HEK293 (cell line): ENCODE data around the gene CLCF1.

ENCODE experiments used
- CTCF ChIA-PET: fragments of 350-600 bp; formaldehyde crosslinking; extraction: SDS; loops from one replicate; lab custom pipeline; 2021; ENCODE audit warnings: antibody characterized with exemption; lab: Yijun Ruan, JAX
- POLR2A ChIA-PET: fragments of 300-600 bp; formaldehyde crosslinking; extraction: SDS; loops from one replicate; lab custom pipeline; 2020; ENCODE audit warnings: antibody characterized with exemption, inconsistent platforms; lab: Yijun Ruan, JAX
- H3K27ac ChIP-seq: fragments of 200-500 bp; sonication (Bioruptor generic); 2 replicates; pipeline ENCODE4 v1.5.1; 2014; ENCODE audit warnings: low read depth, low read length, control low read depth, inconsistent platforms; ENCODE audit errors: extremely low read depth
- H3K36me3 ChIP-seq, 2 experiments: fragments of 200-500 bp in 1 of 2; sonication (Bioruptor generic) in 1 of 2; 1 replicate in 1 of 2; 2 replicates in 1 of 2; pipeline ENCODE4 v1.5.1; 2014 to 2017; ENCODE audit warnings: inconsistent platforms in 2 of 2, low read length in 2 of 2; ENCODE audit not compliant: control insufficient read depth in 2 of 2, insufficient read depth in 1 of 2
- H3K4me1 ChIP-seq: fragments of 200-500 bp; sonication (Bioruptor generic); 2 replicates; pipeline ENCODE4 v1.5.1; 2014; ENCODE audit warnings: mild to moderate bottlenecking, low read length, inconsistent platforms; ENCODE audit not compliant: control insufficient read depth, insufficient read depth
- H3K4me3 ChIP-seq: 2 replicates; pipeline ENCODE4 v1.5.1; 2011; ENCODE audit warnings: low read depth, mild to moderate bottlenecking, control low read depth, low read length, moderate library complexity
- H3K9me3 ChIP-seq: fragments of 200-500 bp; sonication (Bioruptor generic); 2 replicates; pipeline ENCODE4 v1.5.1; 2014; ENCODE audit warnings: low read depth, low read length, inconsistent platforms; ENCODE audit not compliant: control insufficient read depth, insufficient read depth
- EGR2 ChIP-seq: fragments of 450-650 bp; formaldehyde crosslinking; IDR thresholded peaks from 2 replicates; pipeline ENCODE4 v1.5.1; 2016; ENCODE audit warnings: low read depth, missing biosample characterization, missing genetic modification characterization
- HOXA7 ChIP-seq: sonication (generic); formaldehyde crosslinking; IDR thresholded peaks from 2 replicates; pipeline ENCODE4 v1.8.1; 2022; ENCODE audit warnings: missing genetic modification reagents, borderline replicate concordance
- SCRT1 ChIP-seq: fragments of 450-650 bp; formaldehyde crosslinking; IDR thresholded peaks from 2 replicates; pipeline ENCODE4 v1.5.1; 2016; ENCODE audit warnings: missing biosample characterization, missing genetic modification characterization, borderline replicate concordance
- SCRT2 ChIP-seq: fragments of 450-650 bp; formaldehyde crosslinking; IDR thresholded peaks from 2 replicates; pipeline ENCODE4 v1.5.1; 2016; ENCODE audit warnings: missing biosample characterization, missing genetic modification characterization
- ZIC2 ChIP-seq: fragments of 450-650 bp; formaldehyde crosslinking; IDR thresholded peaks from 2 replicates; pipeline ENCODE4 v1.5.1; 2016; ENCODE audit warnings: missing biosample characterization, missing genetic modification characterization
- ZNF202 ChIP-seq: fragments of 450-650 bp; formaldehyde crosslinking; IDR thresholded peaks from 2 replicates; pipeline ENCODE4 v1.5.1; 2016; ENCODE audit warnings: missing biosample characterization, missing genetic modification characterization, borderline replicate concordance
- ZNF350 ChIP-seq: fragments of 450-650 bp; formaldehyde crosslinking; IDR thresholded peaks from 2 replicates; pipeline ENCODE4 v1.5.0; 2017; ENCODE audit warnings: missing biosample characterization, mild to moderate bottlenecking, missing genetic modification characterization
- ZNF529 ChIP-seq: fragments of 450-650 bp; formaldehyde crosslinking; IDR thresholded peaks from 2 replicates; pipeline ENCODE4 v1.5.1; 2017; ENCODE audit warnings: missing genetic modification characterization, missing biosample characterization; ENCODE audit not compliant: insufficient replicate concordance
- ZNF658 ChIP-seq: fragments of 450-650 bp; formaldehyde crosslinking; IDR thresholded peaks from 2 replicates; pipeline ENCODE4; 2016; ENCODE audit warnings: missing biosample characterization, missing genetic modification characterization
- ZNF776 ChIP-seq: fragments of 450-650 bp; formaldehyde crosslinking; IDR thresholded peaks from 2 replicates; pipeline ENCODE4 v1.5.0; 2017; ENCODE audit warnings: missing biosample characterization, missing genetic modification characterization, borderline replicate concordance
- ZNF785 ChIP-seq: fragments of 450-650 bp; formaldehyde crosslinking; IDR thresholded peaks from 2 replicates; pipeline ENCODE4 v1.5.1; 2016; ENCODE audit warnings: missing biosample characterization, missing genetic modification characterization
- ZSCAN5A ChIP-seq: fragments of 450-650 bp; formaldehyde crosslinking; IDR thresholded peaks from 2 replicates; pipeline ENCODE4 v1.5.1; 2016; ENCODE audit warnings: missing biosample characterization, missing genetic modification characterization
- TF ChIP-seq, protein P1 (sequence below): fragments of 450-650 bp; IDR thresholded peaks from 2 replicates; pipeline ENCODE4 v1.5.1; 2018; ENCODE audit warnings: missing biosample characterization, missing genetic modification characterization
- TF ChIP-seq, protein P2 (sequence below): fragments of 450-650 bp; formaldehyde crosslinking; IDR thresholded peaks from 2 replicates; pipeline ENCODE4 v1.5.1; 2016; ENCODE audit warnings: missing biosample characterization, missing genetic modification characterization
- TF ChIP-seq, protein P3 (sequence below): fragments of 450-650 bp; formaldehyde crosslinking; IDR thresholded peaks from 2 replicates; pipeline ENCODE4 v1.5.1; 2016; ENCODE audit warnings: missing biosample characterization, missing genetic modification characterization
- TF ChIP-seq, protein P4 (sequence below): fragments of 450-650 bp; formaldehyde crosslinking; IDR thresholded peaks from 2 replicates; pipeline ENCODE4 v1.5.1; 2016; ENCODE audit warnings: missing biosample characterization, missing genetic modification characterization, borderline replicate concordance

The CLCF1 gene

DNA sequence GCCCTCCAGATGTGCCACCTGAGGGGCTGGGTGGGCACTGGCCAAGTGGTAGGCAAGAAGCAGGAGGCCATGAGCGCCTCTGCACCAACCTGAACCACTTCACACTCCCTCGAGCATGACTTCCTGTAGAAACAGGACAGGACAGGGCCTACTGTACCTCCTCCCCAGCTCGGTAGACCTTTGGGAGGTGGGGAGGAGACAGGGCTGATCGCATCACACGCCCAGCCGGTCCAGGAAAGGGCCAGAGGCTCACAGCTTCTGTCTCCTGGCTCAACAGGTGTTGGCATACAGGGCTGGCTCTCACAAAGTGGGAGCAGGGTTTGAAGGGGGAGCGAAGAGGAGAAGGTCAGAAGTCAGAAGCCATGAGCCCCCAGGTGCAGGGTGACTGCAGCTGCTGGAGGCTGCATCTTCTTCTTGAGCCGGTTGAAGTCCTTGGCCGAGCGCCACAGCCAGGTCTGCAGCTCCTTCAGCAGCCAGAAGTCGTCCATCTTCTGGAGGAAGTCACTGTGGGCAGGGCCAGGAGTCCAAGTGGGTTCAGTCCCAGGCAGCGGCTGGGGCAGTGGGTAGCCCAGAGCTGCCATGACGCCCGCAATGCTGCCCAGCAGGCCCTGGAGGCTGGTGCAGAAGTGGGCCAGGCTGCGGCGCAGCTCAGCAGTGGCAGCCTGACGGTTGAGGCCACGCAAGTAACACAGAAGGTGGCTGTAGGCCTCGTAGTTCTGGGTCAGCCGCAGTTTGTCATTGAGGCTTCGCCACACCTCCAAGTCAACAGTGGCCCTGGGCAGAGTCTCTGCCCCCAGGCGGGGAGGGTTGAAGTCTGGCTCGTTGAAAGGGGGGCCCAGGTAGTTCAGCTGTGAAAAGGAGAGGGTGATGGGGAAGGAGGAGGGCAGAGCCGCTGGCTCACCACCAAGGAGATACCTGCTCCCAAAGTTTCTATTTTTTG is 8.3 kb downstream of the CLCF1 start:
- ChIA-PET CTCF (interaction anchor here (0.7 to 30.4 kb wide), 3 partner anchors 10 to 16 kb away, joined by 3 to 898 read pairs (median 15); partner anchors contain the start of genes CLCF1 and RAD9A), POLR2A (interaction anchor here (1.5 to 2.0 kb wide), 2 partner anchors 11 to 17 kb away, joined by 3 to 4 read pairs; no protein-coding TSS in a partner anchor)
- Histone ChIP-seq H3K4me3 (no peak overlapping the region), H3K4me1 (no peaks in the 10 kb centered on the region), H3K27ac (no peak overlapping the region), H3K9me3 (no peaks in the 10 kb centered on the region), H3K36me3 (no peaks in the 10 kb centered on the region)
- TF ChIP-seq EGR2 (no peak), ZIC2 (no peak), SCRT2 (peak; percentile 90), ZNF529 (no peak), SCRT1 (peak; percentile 79; the same call in 1 of the 2 replicates)
- TF ChIP-seq, protein P1, sequence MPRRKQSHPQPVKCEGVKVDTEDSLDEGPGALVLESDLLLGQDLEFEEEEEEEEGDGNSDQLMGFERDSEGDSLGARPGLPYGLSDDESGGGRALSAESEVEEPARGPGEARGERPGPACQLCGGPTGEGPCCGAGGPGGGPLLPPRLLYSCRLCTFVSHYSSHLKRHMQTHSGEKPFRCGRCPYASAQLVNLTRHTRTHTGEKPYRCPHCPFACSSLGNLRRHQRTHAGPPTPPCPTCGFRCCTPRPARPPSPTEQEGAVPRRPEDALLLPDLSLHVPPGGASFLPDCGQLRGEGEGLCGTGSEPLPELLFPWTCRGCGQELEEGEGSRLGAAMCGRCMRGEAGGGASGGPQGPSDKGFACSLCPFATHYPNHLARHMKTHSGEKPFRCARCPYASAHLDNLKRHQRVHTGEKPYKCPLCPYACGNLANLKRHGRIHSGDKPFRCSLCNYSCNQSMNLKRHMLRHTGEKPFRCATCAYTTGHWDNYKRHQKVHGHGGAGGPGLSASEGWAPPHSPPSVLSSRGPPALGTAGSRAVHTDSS (tag by site-specific recombination), result no peak

DNA sequence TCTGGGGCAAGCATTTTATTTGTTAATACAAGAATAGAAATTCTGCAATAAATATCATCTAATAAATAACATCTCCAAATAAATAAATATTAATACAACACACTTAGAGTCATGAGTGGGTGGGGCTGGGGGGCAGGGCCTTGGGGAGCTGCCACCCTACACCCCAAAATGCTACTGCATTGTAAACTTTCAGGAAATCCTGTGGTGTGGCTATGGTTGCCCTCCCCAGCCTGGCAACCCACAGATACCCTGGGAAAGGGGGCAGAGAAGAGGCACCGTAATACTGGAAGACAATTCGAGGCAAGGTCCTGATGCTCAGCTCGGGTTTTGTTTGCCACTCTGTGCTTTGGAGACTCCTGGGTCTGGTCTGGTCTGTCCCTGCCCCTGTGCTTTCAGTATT is 9.2 kb downstream of the CLCF1 start:
- no peaks in the 10 kb centered on the region for H3K9me3 ChIP-seq
- H3K4me3 ChIP-seq, result no peak overlapping the region
- H3K27ac ChIP-seq, result no peak overlapping the region
- ChIA-PET POLR2A (interaction anchor here (1.5 kb wide), 1 partner anchor 18 kb away, joined by 3 read pairs; no protein-coding TSS in a partner anchor), CTCF (interaction anchor here (0.6 to 30.4 kb wide), 4 partner anchors 10 to 94 kb away, joined by 3 to 898 read pairs (median 15); partner anchors contain the start of genes CLCF1, POLD4 and RAD9A)
- no peak for TF ChIP-seq HOXA7 (CRISPR knock-in tag)
- no peak for TF ChIP-seq ZNF202 (tag by site-specific recombination)
- TF ChIP-seq, protein P2, sequence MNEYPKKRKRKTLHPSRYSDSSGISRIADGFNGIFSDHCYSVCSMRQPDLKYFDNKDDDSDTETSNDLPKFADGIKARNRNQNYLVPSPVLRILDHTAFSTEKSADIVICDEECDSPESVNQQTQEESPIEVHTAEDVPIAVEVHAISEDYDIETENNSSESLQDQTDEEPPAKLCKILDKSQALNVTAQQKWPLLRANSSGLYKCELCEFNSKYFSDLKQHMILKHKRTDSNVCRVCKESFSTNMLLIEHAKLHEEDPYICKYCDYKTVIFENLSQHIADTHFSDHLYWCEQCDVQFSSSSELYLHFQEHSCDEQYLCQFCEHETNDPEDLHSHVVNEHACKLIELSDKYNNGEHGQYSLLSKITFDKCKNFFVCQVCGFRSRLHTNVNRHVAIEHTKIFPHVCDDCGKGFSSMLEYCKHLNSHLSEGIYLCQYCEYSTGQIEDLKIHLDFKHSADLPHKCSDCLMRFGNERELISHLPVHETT (tag by site-specific recombination), result no peak
- TF ChIP-seq ZSCAN5A, result no peak
- no peak for TF ChIP-seq ZNF776 (tag by site-specific recombination)
- TF ChIP-seq ZNF350 (tag by site-specific recombination), result no peak
- TF ChIP-seq ZNF658 (tag by site-specific recombination), result no peak
- no peak for TF ChIP-seq ZNF785 (tag by site-specific recombination)
- TF ChIP-seq, protein P3, sequence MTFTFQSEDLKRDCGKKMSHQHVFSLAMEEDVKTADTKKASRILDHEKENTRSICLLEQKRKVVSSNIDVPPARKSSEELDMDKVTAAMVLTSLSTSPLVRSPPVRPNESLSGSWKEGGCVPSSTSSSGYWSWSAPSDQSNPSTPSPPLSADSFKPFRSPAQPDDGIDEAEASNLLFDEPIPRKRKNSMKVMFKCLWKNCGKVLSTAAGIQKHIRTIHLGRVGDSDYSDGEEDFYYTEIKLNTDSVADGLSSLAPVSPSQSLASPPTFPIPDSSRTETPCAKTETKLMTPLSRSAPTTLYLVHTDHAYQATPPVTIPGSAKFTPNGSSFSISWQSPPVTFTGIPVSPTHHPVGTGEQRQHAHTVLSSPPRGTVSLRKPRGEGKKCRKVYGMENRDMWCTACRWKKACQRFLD, result no peak
- TF ChIP-seq, protein P4, sequence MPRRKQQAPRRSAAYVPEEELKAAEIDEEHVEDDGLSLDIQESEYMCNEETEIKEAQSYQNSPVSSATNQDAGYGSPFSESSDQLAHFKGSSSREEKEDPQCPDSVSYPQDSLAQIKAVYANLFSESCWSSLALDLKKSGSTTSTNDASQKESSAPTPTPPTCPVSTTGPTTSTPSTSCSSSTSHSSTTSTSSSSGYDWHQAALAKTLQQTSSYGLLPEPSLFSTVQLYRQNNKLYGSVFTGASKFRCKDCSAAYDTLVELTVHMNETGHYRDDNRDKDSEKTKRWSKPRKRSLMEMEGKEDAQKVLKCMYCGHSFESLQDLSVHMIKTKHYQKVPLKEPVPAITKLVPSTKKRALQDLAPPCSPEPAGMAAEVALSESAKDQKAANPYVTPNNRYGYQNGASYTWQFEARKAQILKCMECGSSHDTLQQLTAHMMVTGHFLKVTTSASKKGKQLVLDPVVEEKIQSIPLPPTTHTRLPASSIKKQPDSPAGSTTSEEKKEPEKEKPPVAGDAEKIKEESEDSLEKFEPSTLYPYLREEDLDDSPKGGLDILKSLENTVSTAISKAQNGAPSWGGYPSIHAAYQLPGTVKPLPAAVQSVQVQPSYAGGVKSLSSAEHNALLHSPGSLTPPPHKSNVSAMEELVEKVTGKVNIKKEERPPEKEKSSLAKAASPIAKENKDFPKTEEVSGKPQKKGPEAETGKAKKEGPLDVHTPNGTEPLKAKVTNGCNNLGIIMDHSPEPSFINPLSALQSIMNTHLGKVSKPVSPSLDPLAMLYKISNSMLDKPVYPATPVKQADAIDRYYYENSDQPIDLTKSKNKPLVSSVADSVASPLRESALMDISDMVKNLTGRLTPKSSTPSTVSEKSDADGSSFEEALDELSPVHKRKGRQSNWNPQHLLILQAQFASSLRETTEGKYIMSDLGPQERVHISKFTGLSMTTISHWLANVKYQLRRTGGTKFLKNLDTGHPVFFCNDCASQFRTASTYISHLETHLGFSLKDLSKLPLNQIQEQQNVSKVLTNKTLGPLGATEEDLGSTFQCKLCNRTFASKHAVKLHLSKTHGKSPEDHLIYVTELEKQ, result no peak
- TF ChIP-seq, all 188 proteins: peak for 0
- Histone ChIP-seq H3K4me1 (no peaks in the 10 kb centered on the region), H3K36me3 (no peaks in the 10 kb centered on the region)
